Measurements from ENCODE around the gene SEC23B. TPM values are rescaled to one million over a fixed set of nuclear protein-coding genes. Genes with fewer than 3 reads are reported as not detected.

The SEC23B gene
- total and polyA plus RNA-seq, 4 donors: 12.8 to 54.3 (median 34.8) TPM

DNA sequence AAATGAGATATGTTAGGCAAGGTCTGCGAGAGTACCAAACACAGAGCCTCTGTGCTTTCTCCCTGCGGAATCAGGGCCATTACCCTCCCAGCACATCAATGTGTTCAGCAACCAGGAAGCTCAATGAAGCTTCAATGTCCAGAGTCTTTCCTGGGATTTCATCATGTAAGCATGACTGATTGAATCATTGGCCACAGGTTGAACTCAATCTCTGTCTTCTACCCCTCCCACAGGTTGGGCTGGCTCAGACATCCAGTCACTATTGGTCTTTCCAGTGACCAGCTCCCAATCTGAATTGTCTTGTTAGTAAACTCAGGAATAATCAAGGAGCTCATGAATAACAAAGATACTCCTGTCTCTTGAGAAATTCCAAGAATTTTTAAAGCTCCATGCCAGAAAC lies 77.4 kb downstream of the SEC23B start:
- Histone ChIP-seq H3K9ac (ENCODE audit: low read depth in 1 of 2, low read length in 2 of 2) (no peak overlapping the region), H3K4me3 (ENCODE audit: low read depth in 1 of 3, low read length in 3 of 3) (no peak overlapping the region), H3K27ac (ENCODE audit: low read depth in 1 of 2, low read length in 2 of 2) (no peak overlapping the region), H3K27me3 (ENCODE audit: control insufficient read depth in 4 of 4, insufficient read depth in 4 of 4, low read length in 3 of 4) (no peaks in the 10 kb centered on the region), H3K4me1 (ENCODE audit: control insufficient read depth in 4 of 4, insufficient read depth in 4 of 4, low read length in 3 of 4) (peaks cover 3 to 9% (median 5%) of the 10 kb centered on the region in 4 donors), H3K9me3 (ENCODE audit: control insufficient read depth in 4 of 4, low read length in 3 of 4) (no peaks in the 10 kb centered on the region), H3K36me3 (ENCODE audit: control insufficient read depth in 4 of 4, insufficient read depth in 3 of 4, low read depth in 1 of 4, low read length in 3 of 4) (no peaks in the 10 kb centered on the region)
- TF ChIP-seq RXRA (IDR thresholded peaks at IDR 0.05) (peak in 1 of 2 donors; percentile 7), FOXA2 (IDR thresholded peaks at IDR 0.05) (no peak), JUND (IDR thresholded peaks at IDR 0.05) (no peak)
- TF ChIP-seq, protein P1, sequence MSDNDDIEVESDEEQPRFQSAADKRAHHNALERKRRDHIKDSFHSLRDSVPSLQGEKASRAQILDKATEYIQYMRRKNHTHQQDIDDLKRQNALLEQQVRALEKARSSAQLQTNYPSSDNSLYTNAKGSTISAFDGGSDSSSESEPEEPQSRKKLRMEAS (IDR thresholded peaks at IDR 0.05): no peak
- 88% methylated on average over 2 of the region's 2 CpGs for WGBS
- no peak for DNase-seq (ENCODE audit: low spot score)

DNA sequence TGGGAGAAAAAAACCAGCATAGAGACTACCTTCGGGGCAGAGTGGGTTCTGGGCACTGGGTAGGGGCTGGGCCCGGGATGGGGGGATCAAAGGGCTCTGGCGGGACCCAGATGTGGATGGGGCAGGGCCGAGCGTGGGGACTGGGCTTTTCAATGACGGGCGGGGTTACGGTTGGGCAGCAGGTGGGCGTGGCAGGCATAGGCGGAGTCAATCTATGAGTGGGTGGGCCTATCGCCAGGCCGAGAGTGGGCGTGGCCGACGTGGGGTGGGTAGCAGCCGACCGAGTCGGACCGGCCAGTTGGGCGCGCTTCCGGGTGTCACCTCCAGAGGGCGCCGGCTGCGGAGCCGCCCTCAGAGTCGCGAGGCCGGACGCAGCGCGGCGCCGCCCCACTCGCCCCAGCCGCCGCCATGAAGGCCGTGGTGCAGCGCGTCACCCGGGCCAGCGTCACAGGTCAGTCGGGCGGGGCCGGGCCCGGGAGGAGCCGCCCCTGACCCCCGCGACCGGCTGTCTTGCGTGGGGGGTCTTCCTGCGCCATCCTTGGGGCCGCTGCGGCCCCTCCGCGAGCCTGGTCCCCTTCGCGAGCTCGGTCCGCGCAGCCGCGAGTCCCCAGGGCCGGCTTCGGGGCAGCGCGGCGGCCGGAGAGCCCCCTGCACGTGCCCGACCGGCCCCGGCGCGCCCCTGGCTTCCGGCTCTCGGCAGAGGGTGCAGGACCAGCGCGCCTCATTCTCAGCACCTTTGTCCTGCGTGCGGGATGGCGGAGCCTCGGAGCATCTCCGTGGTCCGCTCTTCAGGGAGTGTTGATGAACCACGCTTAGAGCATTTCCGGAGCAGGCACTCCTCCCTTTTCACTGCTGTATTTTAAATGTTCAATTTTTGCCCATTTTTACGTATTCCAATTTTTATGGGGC lies 80.2 kb downstream of the SEC23B start, which contains the start of gene DTD1:
Gene DTD1 (plus strand): TSS at position 390 of the 909 bp plus-strand sequence. CDS start 19 bp downstream, at position 409.
- WGBS: under 1% methylated on average over 88 of the region's 88 CpGs

More for the DNA sequence above, 80.2 kb downstream of the SEC23B start, which contains the start of gene DTD1:
- Histone ChIP-seq H3K4me3 (ENCODE audit: low read depth in 1 of 3, low read length in 3 of 3) (peak within 1 kb of the TSS; percentile 59 to 93 (median 88)), H3K27me3 (ENCODE audit: control insufficient read depth in 4 of 4, insufficient read depth in 4 of 4, low read length in 3 of 4) (no peaks in the 10 kb centered on the region), H3K4me1 (ENCODE audit: control insufficient read depth in 4 of 4, insufficient read depth in 4 of 4, low read length in 3 of 4) (peaks cover 3 to 9% (median 5%) of the 10 kb centered on the region in 4 donors), H3K9me3 (ENCODE audit: control insufficient read depth in 4 of 4, low read length in 3 of 4) (no peaks in the 10 kb centered on the region), H3K36me3 (ENCODE audit: control insufficient read depth in 4 of 4, insufficient read depth in 3 of 4, low read depth in 1 of 4, low read length in 3 of 4) (no peaks in the 10 kb centered on the region), H3K9ac (ENCODE audit: low read depth in 1 of 2, low read length in 2 of 2) (peak within 1 kb of the TSS; percentile 38 to 39), H3K27ac (ENCODE audit: low read depth in 1 of 2, low read length in 2 of 2) (peak within 1 kb of the TSS; percentile 18 to 33)
- TF ChIP-seq RXRA (IDR thresholded peaks at IDR 0.05): no peak
- TF ChIP-seq HNF4A (conservative IDR thresholded peaks at IDR 0.05): no peak
- no peak for TF ChIP-seq TAF1 (conservative IDR thresholded peaks at IDR 0.05)
- peak; percentile 58 to 66 for TF ChIP-seq GABPA (IDR thresholded peaks at IDR 0.05 in 1 of 2, conservative IDR thresholded peaks at IDR 0.05 in 1 of 2)
- peak; percentile 12 for TF ChIP-seq SP1 (IDR thresholded peaks at IDR 0.05)
- TF ChIP-seq EGR1 (IDR thresholded peaks at IDR 0.05; ENCODE audit: low read depth in 2 of 2): no peak
- TF ChIP-seq FOXA1 (IDR thresholded peaks at IDR 0.05): no peak
- no peak for TF ChIP-seq HNF4G (IDR thresholded peaks at IDR 0.05)
- TF ChIP-seq, protein P2, sequence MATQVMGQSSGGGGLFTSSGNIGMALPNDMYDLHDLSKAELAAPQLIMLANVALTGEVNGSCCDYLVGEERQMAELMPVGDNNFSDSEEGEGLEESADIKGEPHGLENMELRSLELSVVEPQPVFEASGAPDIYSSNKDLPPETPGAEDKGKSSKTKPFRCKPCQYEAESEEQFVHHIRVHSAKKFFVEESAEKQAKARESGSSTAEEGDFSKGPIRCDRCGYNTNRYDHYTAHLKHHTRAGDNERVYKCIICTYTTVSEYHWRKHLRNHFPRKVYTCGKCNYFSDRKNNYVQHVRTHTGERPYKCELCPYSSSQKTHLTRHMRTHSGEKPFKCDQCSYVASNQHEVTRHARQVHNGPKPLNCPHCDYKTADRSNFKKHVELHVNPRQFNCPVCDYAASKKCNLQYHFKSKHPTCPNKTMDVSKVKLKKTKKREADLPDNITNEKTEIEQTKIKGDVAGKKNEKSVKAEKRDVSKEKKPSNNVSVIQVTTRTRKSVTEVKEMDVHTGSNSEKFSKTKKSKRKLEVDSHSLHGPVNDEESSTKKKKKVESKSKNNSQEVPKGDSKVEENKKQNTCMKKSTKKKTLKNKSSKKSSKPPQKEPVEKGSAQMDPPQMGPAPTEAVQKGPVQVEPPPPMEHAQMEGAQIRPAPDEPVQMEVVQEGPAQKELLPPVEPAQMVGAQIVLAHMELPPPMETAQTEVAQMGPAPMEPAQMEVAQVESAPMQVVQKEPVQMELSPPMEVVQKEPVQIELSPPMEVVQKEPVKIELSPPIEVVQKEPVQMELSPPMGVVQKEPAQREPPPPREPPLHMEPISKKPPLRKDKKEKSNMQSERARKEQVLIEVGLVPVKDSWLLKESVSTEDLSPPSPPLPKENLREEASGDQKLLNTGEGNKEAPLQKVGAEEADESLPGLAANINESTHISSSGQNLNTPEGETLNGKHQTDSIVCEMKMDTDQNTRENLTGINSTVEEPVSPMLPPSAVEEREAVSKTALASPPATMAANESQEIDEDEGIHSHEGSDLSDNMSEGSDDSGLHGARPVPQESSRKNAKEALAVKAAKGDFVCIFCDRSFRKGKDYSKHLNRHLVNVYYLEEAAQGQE (IDR thresholded peaks at IDR 0.05): no peak
- TF ChIP-seq, protein P3, sequence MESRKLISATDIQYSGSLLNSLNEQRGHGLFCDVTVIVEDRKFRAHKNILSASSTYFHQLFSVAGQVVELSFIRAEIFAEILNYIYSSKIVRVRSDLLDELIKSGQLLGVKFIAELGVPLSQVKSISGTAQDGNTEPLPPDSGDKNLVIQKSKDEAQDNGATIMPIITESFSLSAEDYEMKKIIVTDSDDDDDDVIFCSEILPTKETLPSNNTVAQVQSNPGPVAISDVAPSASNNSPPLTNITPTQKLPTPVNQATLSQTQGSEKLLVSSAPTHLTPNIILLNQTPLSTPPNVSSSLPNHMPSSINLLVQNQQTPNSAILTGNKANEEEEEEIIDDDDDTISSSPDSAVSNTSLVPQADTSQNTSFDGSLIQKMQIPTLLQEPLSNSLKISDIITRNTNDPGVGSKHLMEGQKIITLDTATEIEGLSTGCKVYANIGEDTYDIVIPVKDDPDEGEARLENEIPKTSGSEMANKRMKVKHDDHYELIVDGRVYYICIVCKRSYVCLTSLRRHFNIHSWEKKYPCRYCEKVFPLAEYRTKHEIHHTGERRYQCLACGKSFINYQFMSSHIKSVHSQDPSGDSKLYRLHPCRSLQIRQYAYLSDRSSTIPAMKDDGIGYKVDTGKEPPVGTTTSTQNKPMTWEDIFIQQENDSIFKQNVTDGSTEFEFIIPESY (IDR thresholded peaks at IDR 0.05): no peak
- no peak for TF ChIP-seq RAD21 (IDR thresholded peaks at IDR 0.05)
- TF ChIP-seq, protein P4, sequence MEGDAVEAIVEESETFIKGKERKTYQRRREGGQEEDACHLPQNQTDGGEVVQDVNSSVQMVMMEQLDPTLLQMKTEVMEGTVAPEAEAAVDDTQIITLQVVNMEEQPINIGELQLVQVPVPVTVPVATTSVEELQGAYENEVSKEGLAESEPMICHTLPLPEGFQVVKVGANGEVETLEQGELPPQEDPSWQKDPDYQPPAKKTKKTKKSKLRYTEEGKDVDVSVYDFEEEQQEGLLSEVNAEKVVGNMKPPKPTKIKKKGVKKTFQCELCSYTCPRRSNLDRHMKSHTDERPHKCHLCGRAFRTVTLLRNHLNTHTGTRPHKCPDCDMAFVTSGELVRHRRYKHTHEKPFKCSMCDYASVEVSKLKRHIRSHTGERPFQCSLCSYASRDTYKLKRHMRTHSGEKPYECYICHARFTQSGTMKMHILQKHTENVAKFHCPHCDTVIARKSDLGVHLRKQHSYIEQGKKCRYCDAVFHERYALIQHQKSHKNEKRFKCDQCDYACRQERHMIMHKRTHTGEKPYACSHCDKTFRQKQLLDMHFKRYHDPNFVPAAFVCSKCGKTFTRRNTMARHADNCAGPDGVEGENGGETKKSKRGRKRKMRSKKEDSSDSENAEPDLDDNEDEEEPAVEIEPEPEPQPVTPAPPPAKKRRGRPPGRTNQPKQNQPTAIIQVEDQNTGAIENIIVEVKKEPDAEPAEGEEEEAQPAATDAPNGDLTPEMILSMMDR (IDR thresholded peaks at IDR 0.05; ENCODE audit: low read depth, low read length, missing input control): peak; percentile 68
- no peak for TF ChIP-seq FOXA2 (IDR thresholded peaks at IDR 0.05)
- no peak for TF ChIP-seq NR2F2 (IDR thresholded peaks at IDR 0.05)
- TF ChIP-seq, protein P5, sequence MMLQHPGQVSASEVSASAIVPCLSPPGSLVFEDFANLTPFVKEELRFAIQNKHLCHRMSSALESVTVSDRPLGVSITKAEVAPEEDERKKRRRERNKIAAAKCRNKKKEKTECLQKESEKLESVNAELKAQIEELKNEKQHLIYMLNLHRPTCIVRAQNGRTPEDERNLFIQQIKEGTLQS (IDR thresholded peaks at IDR 0.05): no peak
- TF ChIP-seq, protein P1 (IDR thresholded peaks at IDR 0.05): no peak
- TF ChIP-seq JUND (IDR thresholded peaks at IDR 0.05): no peak
- TF ChIP-seq YY1 (IDR thresholded peaks at IDR 0.05): no peak
- DNase-seq (ENCODE audit: low spot score): peak; percentile 88
